HCT116 (cell line): Measurements from ENCODE around the gene WASF1. TPM values are rescaled to one million over a fixed set of nuclear protein-coding genes. Genes with fewer than 3 reads are reported as not detected.

Experiments used
- ATAC-seq: fragments of 200-7000 bp; cut with Tn5 transposase; 2 replicates; pipeline ENCODE4 v1.9.1; 2020; ENCODE audit warnings: mild to moderate bottlenecking, moderate library complexity
- BruUV-seq: library from RNA; stranded (reverse); fragments of 400-500 nt; replicated peaks from 2 replicates; lab custom pipeline; 2021; lab: Mats Ljungman, UMichigan
- CTCF ChIA-PET: fragments of 300-600 bp; sonication (Branson Sonifier 250); formaldehyde crosslinking; loops from one replicate; lab custom pipeline; 2021; ENCODE audit warnings: antibody characterized with exemption; lab: Charles Lee
- POLR2A ChIA-PET: fragments of 300-600, 350-600 bp; sonication (Branson Sonifier 250); formaldehyde crosslinking; loops from one replicate; lab custom pipeline; 2021; ENCODE audit warnings: antibody characterized with exemption; lab: Charles Lee
- RAD21 ChIA-PET, 2 experiments: fragments of 300-600 bp; sonication (Branson Sonifier 250); formaldehyde crosslinking; loops; one replicate each; lab custom pipeline; 2023; ENCODE audit warnings: low total read pairs in 2 of 2; ENCODE audit not compliant: uncharacterized antibody in 2 of 2, unreplicated experiment in 2 of 2, low non-redundant PET in 1 of 2; lab: Charles Lee
- DNase-seq: peaks from one replicate; pipeline ENCODE4 v3.0.0-alpha.2; 2010; ENCODE audit warnings: low read depth, low spot score
- H2AFZ ChIP-seq: fragments of 200-600 bp; shearing (Covaris generic), sonication (generic); 2 replicates; pipeline ENCODE4 v1.6.1; 2017; ENCODE audit warnings: low read depth, mixed run types, mixed read lengths, antibody characterized with exemption, low read length; ENCODE audit not compliant: poor library complexity, severe bottlenecking
- H3K27ac ChIP-seq: 2 replicates; pipeline ENCODE4 v1.5.1; 2012; ENCODE audit warnings: low read depth, low read length
- H3K27me3 ChIP-seq: fragments of 200-600 bp; sonication (generic); 2 replicates; pipeline ENCODE4 v1.6.1; 2016; ENCODE audit warnings: mixed run types, low read length, mixed read lengths; ENCODE audit not compliant: insufficient read depth
- H3K36me3 ChIP-seq, 2 experiments: fragments of 200-500 bp in 1 of 2; fragments of 200-600 bp in 1 of 2; sonication (Bioruptor generic) in 1 of 2; sonication (generic) in 1 of 2; 2 replicates each; pipeline versions ENCODE4 v1.5.1 to v1.6.1; 2014 to 2016; ENCODE audit warnings: low read length in 2 of 2, inconsistent platforms in 1 of 2, mixed read lengths in 1 of 2, mixed run types in 1 of 2; ENCODE audit not compliant: insufficient read depth in 2 of 2, control insufficient read depth in 1 of 2
- H3K4me1 ChIP-seq, 2 experiments: fragments of 200-600 bp in 1 of 2; sonication (generic) in 1 of 2; 2 replicates each; pipeline versions ENCODE4 v1.5.1 to v1.6.1; 2012 to 2017; ENCODE audit warnings: low read length in 2 of 2, inconsistent platforms in 1 of 2, mild to moderate bottlenecking in 1 of 2, mixed read lengths in 1 of 2, mixed run types in 1 of 2, moderate library complexity in 1 of 2; ENCODE audit not compliant: insufficient read depth in 2 of 2, control insufficient read depth in 1 of 2
- H3K4me2 ChIP-seq: fragments of 200-600 bp; sonication (generic); 2 replicates; pipeline ENCODE4 v1.6.1; 2017; ENCODE audit warnings: mixed run types, low read length, mixed read lengths
- H3K4me3 ChIP-seq, 2 experiments: fragments of 200-600 bp in 1 of 2; sonication (generic) in 1 of 2; replicated peaks in 1 of 2; 2 replicates each; pipeline ENCODE4 v1.5.1; 2011 to 2016; ENCODE audit warnings: low read length in 2 of 2, control low read depth in 1 of 2, low read depth in 1 of 2, mild to moderate bottlenecking in 1 of 2, mixed read lengths in 1 of 2, mixed run types in 1 of 2
- H3K79me2 ChIP-seq: fragments of 200-600 bp; sonication (generic); 2 replicates; pipeline ENCODE4 v1.6.1; 2017; ENCODE audit warnings: mild to moderate bottlenecking, mixed run types, low read length, moderate library complexity, mixed read lengths; ENCODE audit not compliant: insufficient read depth
- H3K9ac ChIP-seq: fragments of 200-600 bp; sonication (generic); 2 replicates; pipeline ENCODE4 v1.6.1; 2016; ENCODE audit warnings: low read length, mixed read lengths
- H3K9me2 ChIP-seq: fragments of 200-600 bp; sonication (generic), shearing (Covaris generic); 2 replicates; pipeline ENCODE4 v1.6.1; 2017; ENCODE audit warnings: mixed run types, mild to moderate bottlenecking, moderate library complexity; ENCODE audit not compliant: insufficient read depth
- H3K9me3 ChIP-seq, 2 experiments: fragments of 200-500 bp in 1 of 2; fragments of 200-600 bp in 1 of 2; sonication (Bioruptor generic) in 1 of 2; sonication (generic) in 1 of 2; 2 replicates each; pipeline ENCODE4 v1.6.1; 2014 to 2017; ENCODE audit warnings: low read length in 2 of 2, mixed read lengths in 2 of 2, inconsistent platforms in 1 of 2, low read depth in 1 of 2, mild to moderate bottlenecking in 1 of 2, mixed run types in 1 of 2, moderate library complexity in 1 of 2; ENCODE audit not compliant: control insufficient read depth in 1 of 2, insufficient read depth in 1 of 2
- H4K20me1 ChIP-seq: fragments of 200-600 bp; sonication (generic), shearing (Covaris generic); 2 replicates; pipeline ENCODE4 v1.6.1; 2017; ENCODE audit warnings: mixed run types, mild to moderate bottlenecking, moderate library complexity; ENCODE audit not compliant: insufficient read depth
- ATF3 ChIP-seq: IDR thresholded peaks from 2 replicates; pipeline ENCODE4 v1.6.1; 2012
- CEBPB ChIP-seq: IDR thresholded peaks from 2 replicates; pipeline ENCODE4 v1.6.1; 2012; ENCODE audit warnings: low read depth
- EGR1 ChIP-seq: IDR thresholded peaks from 2 replicates; pipeline ENCODE4 v1.6.1; 2012; ENCODE audit warnings: low read depth
- EZH2 ChIP-seq: fragments of 200-600 bp; sonication (generic); IDR thresholded peaks from 2 replicates; pipeline ENCODE4 v1.6.1; 2017; ENCODE audit warnings: antibody characterized with exemption, mixed run types
- FOSL1 ChIP-seq: IDR thresholded peaks from 2 replicates; pipeline ENCODE4 v1.6.1; 2012; ENCODE audit warnings: low read depth
- JUND ChIP-seq: IDR thresholded peaks from 2 replicates; pipeline ENCODE4 v1.6.1; 2012
- POLR2A ChIP-seq: IDR thresholded peaks from 2 replicates; pipeline ENCODE4 v1.7.0; 2011; ENCODE audit warnings: borderline replicate concordance; ENCODE audit not compliant: insufficient read depth, insufficient read length; ENCODE audit errors: extremely low read depth
- RAD21 ChIP-seq: IDR thresholded peaks from 2 replicates; pipeline ENCODE4 v1.6.1; 2012; ENCODE audit warnings: low read depth, mild to moderate bottlenecking
- REST ChIP-seq: IDR thresholded peaks from 2 replicates; pipeline ENCODE4 v1.6.1; 2012; ENCODE audit warnings: low read depth
- SP1 ChIP-seq: IDR thresholded peaks from 2 replicates; pipeline ENCODE4 v1.6.1; 2012; ENCODE audit warnings: low read depth
- SRF ChIP-seq: IDR thresholded peaks from 2 replicates; pipeline ENCODE4 v1.6.1; 2012; ENCODE audit warnings: low read depth
- TCF7L2 ChIP-seq: IDR thresholded peaks from 2 replicates; pipeline ENCODE4 v1.7.0; 2011; ENCODE audit warnings: borderline replicate concordance, inconsistent platforms; ENCODE audit not compliant: insufficient read depth, insufficient read length; ENCODE audit errors: extremely low read depth
- ZBTB33 ChIP-seq: IDR thresholded peaks from 2 replicates; pipeline ENCODE4 v1.6.1; 2011; ENCODE audit warnings: mild to moderate bottlenecking, low read length, moderate library complexity; ENCODE audit not compliant: insufficient replicate concordance; ENCODE audit errors: extremely low read depth
- ZFX ChIP-seq: fragments of 450-650 bp; IDR thresholded peaks from 2 replicates; pipeline ENCODE4 v1.6.1; 2017
- ZNF274 ChIP-seq: fragments of 200-500 bp; sonication (Bioruptor generic); IDR thresholded peaks from 2 replicates; pipeline ENCODE4 v1.6.1; 2014; ENCODE audit warnings: mild to moderate bottlenecking, low read depth, low read length, inconsistent platforms
- intact Hi-C: fragments of 100-400 bp; cut with micrococcal nuclease; formaldehyde crosslinking; loops from 2 replicates; pipeline ENCODE4 v1.10.0; 2022
- total RNA-seq: library from RNA; stranded (reverse); gene quantifications from one replicate; pipeline ENCODE4 v1.2.1, GENCODE V29; 2021; ENCODE audit not compliant: unreplicated experiment

WASF1 gene
- total RNA-seq, 1 experiment from 2014 or later: 25.9 TPM

- Histone ChIP-seq H3K4me3 (no peak overlapping the region), H3K4me1 (no peaks in the 10 kb centered on the region), H2AFZ (no peak overlapping the region), H3K9ac (no peak overlapping the region), H3K4me2 (no peak overlapping the region), H4K20me1 (no peaks in the 10 kb centered on the region), H3K79me2 (no peaks in the 10 kb centered on the region), H3K9me2 (no peaks in the 10 kb centered on the region), H3K36me3 (no peaks in the 10 kb centered on the region), H3K27ac (no peak overlapping the region), H3K9me3 (no peaks in the 10 kb centered on the region), H3K27me3 (peaks cover 26% of the 10 kb centered on the region)
- ATAC-seq (no peak), DNase-seq (no peak)
- ChIA-PET CTCF (no interaction called here), POLR2A (no interaction called here), RAD21 (no interaction called here)
- TF ChIP-seq JUND (no peak), EZH2 (no peak), ZNF274 (no peak), EGR1 (no peak), SRF (no peak), POLR2A (no peak), SP1 (no peak), FOSL1 (no peak), ZFX (no peak), TCF7L2 (no peak), REST (no peak), ZBTB33 (no peak), ATF3 (no peak), CEBPB (no peak), RAD21 (no peak)
- intact Hi-C loops: no loop called here
- BruUV-seq: no TSS peak
These were observed 115.7 kb downstream of the WASF1 start for GRCh38 chr6:110063594-110064263.
